Forelimb muscle (tissue), 1 donor: Measurements from ENCODE around the gene PDE6G. TPM values are rescaled to one million over a fixed set of nuclear protein-coding genes. Genes with fewer than 3 reads are reported as not detected.

Experiments
- DNase-seq: peaks from one replicate; pipeline ENCODE4 v3.0.0-alpha.2; 2013; ENCODE audit warnings: low read depth
- polyA plus RNA-seq: library from polyadenylated mRNA; unstranded; fragments of 120-200 nt; gene quantifications from one replicate; pipeline ENCODE4 v1.2.1, GENCODE V29; 2013; ENCODE audit not compliant: insufficient read length

The PDE6G gene
- polyA plus RNA-seq, 1 donor = 3.9 TPM

GRCh38 chr17:81662002-81662401 lies 5.7 kb upstream of the PDE6G start:
- DNase-seq = no peak

DNA sequence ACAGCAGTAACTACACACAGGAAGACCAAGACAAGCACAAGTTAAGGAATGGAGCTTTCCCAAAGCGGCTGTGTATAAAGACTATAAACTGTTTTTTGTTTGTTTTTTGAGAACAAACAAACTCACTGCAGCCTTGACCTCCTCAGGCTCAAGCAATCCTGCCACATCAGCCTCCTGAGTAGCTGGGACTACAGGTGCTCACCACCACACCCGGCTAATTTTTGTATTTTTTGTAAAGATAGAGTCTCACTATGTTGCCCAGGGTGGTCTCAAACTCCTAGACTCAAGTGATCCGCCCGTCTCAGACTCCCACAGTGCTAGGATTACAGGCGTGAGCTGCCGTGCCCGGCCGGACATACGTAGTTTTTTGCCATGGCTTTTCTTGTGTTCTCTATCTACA lies 4.1 kb upstream of the PDE6G start:
- DNase-seq = no peak

DNA sequence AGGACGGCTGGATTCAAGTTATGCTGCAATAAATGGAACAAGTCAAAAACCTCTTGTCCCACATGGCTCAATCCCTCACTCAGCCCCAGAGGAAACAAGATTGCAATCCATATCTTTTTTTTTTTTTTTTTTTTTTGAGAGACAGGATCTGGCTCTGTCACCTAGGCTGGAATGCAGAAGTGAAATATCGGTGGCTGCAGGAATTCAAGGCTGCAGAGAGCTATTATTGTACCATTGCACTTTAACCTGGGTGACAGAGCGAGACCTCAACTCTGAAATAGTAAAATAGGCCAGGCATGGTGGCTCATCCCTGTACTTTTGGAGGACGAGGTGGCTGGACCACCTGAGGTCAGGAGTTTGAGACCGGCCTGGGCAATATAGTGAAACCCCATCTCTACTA lies 2.7 kb upstream of the PDE6G start:
- DNase-seq = no peak

DNA sequence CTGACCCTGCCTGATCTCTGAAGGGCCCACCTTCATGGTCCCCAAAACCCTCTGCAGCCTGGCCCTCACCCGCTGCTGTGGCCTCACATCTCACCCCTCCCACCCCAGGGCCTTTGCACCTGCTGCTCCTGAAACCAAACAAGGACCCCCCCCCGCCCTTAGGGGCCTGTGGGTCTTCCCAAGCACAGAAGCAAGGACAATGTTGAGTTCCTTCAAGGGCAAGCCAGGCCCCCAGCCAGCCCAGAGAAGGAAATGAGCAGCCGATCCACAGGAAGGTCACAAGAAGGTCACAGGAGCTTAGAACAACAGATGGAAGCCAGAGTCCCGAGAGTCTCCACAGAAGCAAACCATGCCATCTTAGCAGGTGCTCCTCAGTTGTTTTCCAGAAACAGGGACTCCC lies 493 bp upstream of the PDE6G start:
- no peak for DNase-seq

- no peak for DNase-seq
Measured at GRCh38 chr17:81655378-81656117, 794 bp downstream of the PDE6G start.

- no peak for DNase-seq
Measured at GRCh38 chr17:81652906-81653771, 3.2 kb downstream of the PDE6G start.

GRCh38 chr17:81651692-81652091 lies 4.7 kb downstream of the PDE6G start:
- no peak for DNase-seq

DNA sequence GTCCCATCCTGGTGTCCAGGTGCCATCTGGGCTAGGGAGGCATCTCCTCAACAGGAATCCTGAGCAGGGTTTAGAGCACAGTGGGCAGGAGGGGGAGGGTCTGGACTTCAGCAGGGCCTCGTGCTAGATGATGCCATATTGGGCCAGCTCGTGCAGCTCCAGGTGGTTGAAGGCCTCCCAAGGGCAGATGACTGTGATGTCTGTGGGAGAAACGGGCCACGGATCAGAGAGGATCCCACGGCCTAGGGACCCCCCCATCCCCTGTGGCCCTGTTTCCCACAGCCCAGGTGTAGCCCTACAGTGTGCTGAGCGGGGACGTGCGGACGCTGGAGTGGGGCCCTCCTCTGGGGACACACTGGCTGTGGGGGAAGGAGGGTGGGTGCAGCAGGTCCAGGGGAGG lies 5.4 kb downstream of the PDE6G start:
- no peak for DNase-seq

DNA sequence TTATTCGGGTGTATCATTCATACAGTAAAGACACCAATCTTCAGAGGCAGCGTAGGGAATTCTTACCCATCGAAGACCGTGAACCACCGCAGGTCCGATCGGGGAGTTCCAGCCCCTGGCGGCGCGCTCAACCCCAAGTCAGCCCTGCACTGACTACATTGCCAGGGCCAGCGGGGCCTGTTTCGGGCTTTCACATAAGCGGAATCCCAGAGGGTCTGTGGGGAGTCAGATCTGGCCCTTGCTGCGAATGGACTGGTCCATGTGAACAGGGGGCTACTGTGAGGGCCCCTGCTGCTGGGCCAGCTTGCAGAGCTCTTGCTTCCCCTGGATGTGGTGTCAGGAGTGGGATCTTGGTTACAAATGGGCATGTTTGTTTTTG lies 7.6 kb downstream of the PDE6G start:
- DNase-seq = no peak

DNA sequence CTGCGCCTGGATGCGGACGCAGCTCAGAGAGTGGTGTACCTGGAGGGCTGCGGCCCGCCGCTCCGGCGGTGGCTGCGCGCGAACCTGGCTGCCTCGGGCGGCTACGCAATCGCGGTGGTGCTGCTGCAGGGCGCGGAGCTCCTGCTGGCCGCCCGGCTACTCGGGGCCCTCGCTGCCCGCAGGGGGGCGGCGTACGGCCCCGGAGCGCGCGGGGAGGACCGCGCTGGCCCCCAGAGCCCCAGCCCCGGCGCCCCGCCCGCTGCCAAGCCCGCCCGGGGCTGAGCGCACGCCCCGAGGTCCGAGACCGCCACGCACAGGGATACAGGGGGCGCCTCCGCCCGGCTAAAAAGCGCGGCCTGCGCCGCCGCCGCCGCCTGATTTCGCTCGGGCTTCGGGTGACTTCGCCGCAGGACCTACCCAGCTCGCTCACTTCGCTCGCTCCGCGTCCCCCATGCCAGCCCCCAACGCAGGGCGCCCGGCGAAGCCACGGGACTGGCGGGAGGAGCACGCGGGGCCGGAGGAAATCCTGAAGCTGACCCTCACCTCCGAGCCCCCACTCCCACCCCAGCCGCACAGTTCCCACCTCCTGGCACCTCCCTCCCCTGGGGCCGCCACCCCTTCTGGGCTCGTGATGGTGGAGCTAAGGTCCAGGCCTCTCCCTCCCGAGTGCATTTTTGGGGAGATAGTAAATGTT lies 8.2 kb downstream of the PDE6G start:
- no peak for DNase-seq

DNA sequence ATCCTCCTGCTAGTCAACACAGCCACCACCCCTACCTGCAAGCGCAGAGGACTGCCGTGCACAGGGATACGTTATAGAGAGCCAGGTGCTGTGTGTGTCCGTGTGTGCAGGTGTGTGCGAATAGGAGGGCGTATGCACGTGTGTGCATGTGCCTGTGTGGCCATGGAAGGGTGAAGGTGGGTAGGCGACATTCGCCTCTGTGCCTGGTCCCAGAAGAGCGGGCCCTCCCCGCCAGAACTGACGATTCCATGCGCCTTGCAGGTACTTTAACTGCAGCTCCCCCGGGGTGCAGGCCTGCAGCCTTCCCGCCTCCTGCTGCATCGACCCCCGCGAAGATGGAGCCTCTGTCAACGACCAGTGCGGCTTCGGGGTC lies 8.7 kb downstream of the PDE6G start:
- DNase-seq = no peak

DNA sequence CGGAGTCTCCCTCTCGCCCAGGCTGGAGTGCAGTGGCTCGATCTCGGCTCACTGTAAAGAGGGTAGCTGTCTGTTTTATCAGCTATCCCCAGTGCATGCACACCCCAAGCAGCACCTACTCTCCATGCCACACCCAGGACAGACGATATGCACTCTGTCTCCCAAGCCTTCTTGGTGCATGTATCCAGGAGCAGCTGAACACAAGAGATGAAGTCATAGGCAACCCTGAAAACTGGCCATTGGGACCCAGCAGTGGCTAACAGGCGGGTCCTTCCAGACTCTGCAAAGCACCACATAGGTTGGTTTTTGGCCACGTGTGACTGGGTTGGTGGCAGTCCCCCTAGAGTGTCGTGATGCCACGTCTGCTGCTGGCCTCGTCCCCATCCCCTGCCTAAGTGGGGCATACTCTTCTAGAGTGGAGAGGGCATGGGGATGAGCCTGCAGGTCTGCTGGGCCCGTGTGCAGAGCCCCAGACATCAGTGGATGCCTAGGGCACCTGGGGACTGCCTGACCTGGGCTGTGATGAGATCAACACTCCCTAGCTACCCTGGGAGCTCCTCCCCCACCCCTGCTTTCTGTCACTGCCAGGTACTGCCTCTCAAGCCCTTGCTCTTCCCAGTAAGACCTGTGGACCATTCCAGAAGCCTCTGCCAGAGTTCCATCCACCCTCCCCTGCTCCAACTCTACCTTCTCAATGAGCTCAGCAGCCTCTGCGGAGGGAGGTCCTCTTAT lies 9.3 kb downstream of the PDE6G start:
- DNase-seq = no peak

GRCh38 chr17:81644976-81645952 lies 11.1 kb downstream of the PDE6G start:
- no peak for DNase-seq

GRCh38 chr17:81644496-81644895 lies 11.8 kb downstream of the PDE6G start:
- no peak for DNase-seq

- DNase-seq = no peak
Measured at GRCh38 chr17:81641825-81642489, 14.4 kb downstream of the PDE6G start.

DNA sequence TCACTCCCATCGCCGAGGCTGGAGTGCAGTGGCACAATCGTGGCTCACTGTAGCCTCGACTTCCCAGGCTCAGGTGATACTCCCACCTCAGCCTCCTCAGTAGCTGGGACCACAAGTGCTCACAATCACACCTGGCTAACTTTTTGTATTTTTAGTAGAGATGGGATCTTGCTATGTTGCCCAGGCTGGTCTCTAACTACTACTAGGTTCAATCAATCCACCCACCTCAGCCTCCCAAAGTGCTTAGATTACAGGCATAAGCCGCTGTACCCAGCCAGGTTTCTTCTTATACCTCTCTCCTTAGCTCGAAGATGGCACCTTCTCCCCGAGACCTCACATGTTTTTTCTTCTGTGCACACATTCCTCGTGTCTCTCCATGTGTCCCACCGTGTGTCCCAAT lies 16.3 kb downstream of the PDE6G start:
- no peak for DNase-seq

DNA sequence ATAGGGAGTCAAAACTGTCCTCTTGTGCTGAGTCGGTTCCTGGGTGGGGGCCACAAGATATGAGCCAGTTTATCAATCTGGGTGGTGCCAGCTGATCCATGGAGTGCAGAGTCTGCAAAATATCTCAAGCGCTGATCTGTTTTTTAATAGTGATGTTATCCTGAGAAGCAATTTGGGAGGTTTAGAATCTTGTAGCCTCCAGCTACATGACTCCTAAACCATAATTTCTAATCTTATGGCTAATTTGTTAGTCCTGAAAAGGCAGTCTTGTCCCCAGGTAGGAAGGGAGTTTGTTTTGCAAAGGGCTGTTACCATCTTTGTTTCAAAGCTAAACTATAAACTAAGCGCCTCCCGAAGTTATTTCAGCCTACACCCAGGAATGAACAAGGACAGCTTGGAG lies 17.7 kb downstream of the PDE6G start:
- no peak for DNase-seq

DNA sequence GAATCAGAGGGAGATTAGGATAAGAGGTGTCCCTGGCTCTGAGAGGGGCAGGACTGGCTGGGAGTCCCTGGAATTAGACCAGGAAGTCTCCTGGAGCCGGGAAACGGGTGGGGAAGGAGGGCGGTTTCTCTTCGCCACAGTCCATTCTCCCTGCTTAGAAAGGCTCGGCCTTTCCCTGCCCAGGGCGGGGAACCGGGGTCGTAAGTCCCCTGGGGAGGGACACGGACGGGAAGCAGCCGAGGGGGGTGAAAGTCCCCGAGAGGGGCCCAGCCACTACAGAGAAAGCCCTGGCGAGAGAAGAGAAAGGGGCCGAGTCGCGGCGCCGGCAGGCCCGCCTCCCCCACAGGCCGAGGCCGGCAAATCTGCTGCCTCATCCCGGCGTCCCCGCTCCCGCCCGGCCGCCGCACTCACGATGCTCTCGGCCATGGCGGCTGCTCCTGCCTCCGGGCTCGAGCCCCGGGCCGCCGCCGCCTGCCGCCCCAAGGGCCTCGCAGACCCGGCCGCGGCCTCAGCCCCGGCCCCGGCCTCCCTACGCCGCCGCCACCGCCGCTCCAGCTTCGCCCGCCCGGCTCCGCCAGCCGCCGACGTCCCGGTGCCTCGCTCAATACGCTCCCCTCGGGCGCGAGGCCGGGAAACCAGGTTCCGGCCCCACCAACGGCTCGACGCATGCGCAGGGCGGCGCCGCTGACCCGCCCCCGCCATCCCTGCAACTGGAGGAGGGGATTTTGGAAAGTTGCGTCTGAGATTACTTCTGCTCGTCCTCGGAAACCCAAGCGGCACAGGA lies 19.6 kb downstream of the PDE6G start, which contains the start of the genes NPLOC4 and TSPAN10:
Gene NPLOC4, minus strand, starts transcription at position 608 of the 784 bp plus-strand sequence. Its CDS starts 182 bp downstream, at position 426.
Gene TSPAN10, plus strand, starts transcription at position 692 of the 784 bp plus-strand sequence. CDS start 5,217 bp downstream, outside the sequence.
- DNase-seq = peak; percentile 47

GRCh38 chr17:81635973-81636504 lies 20.3 kb downstream of the PDE6G start:
- DNase-seq = no peak
